GM23248 (cell line): ENCODE results near the gene UNC119B. TPM values are rescaled to one million over a fixed set of nuclear protein-coding genes. Genes with fewer than 3 reads are reported as not detected.

Experiments
- DNase-seq: peaks from one replicate; pipeline ENCODE4 v3.0.0-alpha.2; 2015
- H2AFZ ChIP-seq: fragments of 200-600 bp; sonication (generic); 2 replicates; pipeline ENCODE4 v1.6.1; 2016; ENCODE audit warnings: antibody characterized with exemption
- H3F3A ChIP-seq: fragments of 200-600 bp; sonication (generic); 2 replicates; pipeline ENCODE4 v1.6.1; 2016; ENCODE audit warnings: mild to moderate bottlenecking, antibody characterized with exemption, mixed run types; ENCODE audit not compliant: insufficient read depth
- H3K27ac ChIP-seq: fragments of 200-600 bp; sonication (generic); 2 replicates; pipeline ENCODE4 v1.5.1; 2016; ENCODE audit warnings: mild to moderate bottlenecking
- H3K27me3 ChIP-seq: fragments of 200-600 bp; sonication (generic); replicated peaks from 2 replicates; pipeline ENCODE4 v1.6.1; 2016; ENCODE audit warnings: mild to moderate bottlenecking; ENCODE audit not compliant: insufficient read depth
- H3K36me3 ChIP-seq: fragments of 200-600 bp; sonication (generic); 2 replicates; pipeline ENCODE4 v1.6.1; 2016; ENCODE audit warnings: low read depth, mild to moderate bottlenecking
- H3K4me1 ChIP-seq: fragments of 200-600 bp; sonication (generic); 2 replicates; pipeline ENCODE4 v1.6.1; 2016; ENCODE audit warnings: mild to moderate bottlenecking; ENCODE audit not compliant: insufficient read depth
- H3K4me2 ChIP-seq: fragments of 200-600 bp; sonication (generic); one replicate; pipeline ENCODE4 v1.6.1; 2016; ENCODE audit warnings: mild to moderate bottlenecking; ENCODE audit not compliant: unreplicated experiment
- H3K4me3 ChIP-seq: fragments of 200-600 bp; sonication (generic); 2 replicates; pipeline ENCODE4 v1.5.1; 2016; ENCODE audit warnings: mild to moderate bottlenecking
- H3K79me2 ChIP-seq: fragments of 200-600 bp; sonication (generic); 2 replicates; pipeline ENCODE4 v1.6.1; 2016; ENCODE audit warnings: mild to moderate bottlenecking; ENCODE audit not compliant: insufficient read depth
- H3K9ac ChIP-seq: fragments of 200-600 bp; sonication (generic); 2 replicates; pipeline ENCODE4 v1.6.1; 2016; ENCODE audit warnings: mild to moderate bottlenecking
- H3K9me2 ChIP-seq: fragments of 200-600 bp; sonication (generic); 2 replicates; pipeline ENCODE4 v1.6.1; 2016; ENCODE audit warnings: mixed run types, mild to moderate bottlenecking, moderate library complexity; ENCODE audit not compliant: insufficient read depth
- H3K9me3 ChIP-seq: fragments of 200-600 bp; sonication (generic); one replicate; pipeline ENCODE4 v1.6.1; 2017; ENCODE audit warnings: low read depth
- H4K20me1 ChIP-seq: fragments of 200-600 bp; sonication (generic); 2 replicates; pipeline ENCODE4 v1.6.0; 2016; ENCODE audit not compliant: insufficient read depth
- EZH2 ChIP-seq: fragments of 200-600 bp; sonication (generic); IDR thresholded peaks from 2 replicates; pipeline ENCODE4 v1.6.1; 2018; ENCODE audit warnings: antibody characterized with exemption, mild to moderate bottlenecking; ENCODE audit not compliant: insufficient read depth, poor library complexity, severe bottlenecking
- EZH2phosphoT487 ChIP-seq: fragments of 200-600 bp; sonication (generic); IDR thresholded peaks from 2 replicates; pipeline ENCODE4 v1.6.1; 2018; ENCODE audit warnings: antibody characterized with exemption, moderate library complexity, mild to moderate bottlenecking, low read depth; ENCODE audit not compliant: insufficient read depth
- WGBS, 2 experiments: methylation state at CpG; one replicate each; pipeline ENCODE4 v1.1.6; 2015 to 2017; ENCODE audit warnings: low lambda C conversion rate in 2 of 2, low coverage in 1 of 2; ENCODE audit errors: missing lambda C conversion rate in 2 of 2; 5-methylcytosine and 5-hydroxymethylcytosine counted together
- in situ Hi-C: fragments of 300-500 bp; cut with MboI; formaldehyde crosslinking; loops from 2 replicates; pipeline ENCODE4 v1.15.0; 2020
- polyA plus RNA-seq: library from polyadenylated mRNA; unstranded; fragments of >200 nt; fragmentation: Nextera tagmentation; extraction: Ambion mirVana; gene quantifications from 2 replicates; pipeline ENCODE4 v1.2.1, GENCODE V29; 2016
- total RNA-seq: library from RNA; depleted of rRNA; stranded (reverse); fragments of >200 nt; shearing (Covaris generic); gene quantifications from 2 replicates; pipeline ENCODE4 v1.2.3, GENCODE V29; 2014

Gene UNC119B
- total and polyA plus RNA-seq, 2 experiments from 2014 or later = 7.6 to 22.4 TPM

- no peak for DNase-seq
- Histone ChIP-seq H3K4me2 (no peak overlapping the region), H3K27me3 (no peaks in the 10 kb centered on the region), H3K36me3 (no peaks in the 10 kb centered on the region), H3K27ac (no peak overlapping the region), H4K20me1 (no peaks in the 10 kb centered on the region), H3F3A (no peaks in the 10 kb centered on the region), H2AFZ (no peak overlapping the region), H3K4me1 (no peaks in the 10 kb centered on the region), H3K4me3 (no peak overlapping the region), H3K9me2 (no peaks in the 10 kb centered on the region), H3K79me2 (no peaks in the 10 kb centered on the region), H3K9me3 (no peaks in the 10 kb centered on the region), H3K9ac (no peak overlapping the region)
- WGBS, 2 experiments = 86 to 90% methylated on average over 13 to 15 of the region's 15 CpGs
- in situ Hi-C loops = no loop called here
- TF ChIP-seq EZH2phosphoT487 = no peak
These were observed 30.6 kb downstream of the UNC119B start for GRCh38 chr12:120740871-120741270.

GRCh38 chr12:120741476-120742421 is 31.5 kb downstream of the UNC119B start:
- no peak overlapping the region for H3K4me3 ChIP-seq
- no peaks in the 10 kb centered on the region for H3K9me3 ChIP-seq
- in situ Hi-C loops = no loop called here
- H3K27ac ChIP-seq = no peak overlapping the region
- no peaks in the 10 kb centered on the region for H3K4me1 ChIP-seq
- H3K9me2 ChIP-seq = no peaks in the 10 kb centered on the region
- no peaks in the 10 kb centered on the region for H3K79me2 ChIP-seq
- no peaks in the 10 kb centered on the region for H3F3A ChIP-seq
- no peak for DNase-seq
- H2AFZ ChIP-seq = no peak overlapping the region
- H4K20me1 ChIP-seq = no peaks in the 10 kb centered on the region
- H3K36me3 ChIP-seq = no peaks in the 10 kb centered on the region
- 81 to 83% methylated on average over 31 to 33 of the region's 33 CpGs for WGBS, 2 experiments
- TF ChIP-seq EZH2 (no peak), EZH2phosphoT487 (no peak)
- no peak overlapping the region for H3K9ac ChIP-seq
- no peak overlapping the region for H3K4me2 ChIP-seq
- no peaks in the 10 kb centered on the region for H3K27me3 ChIP-seq

- in situ Hi-C loops = no loop called here
- TF ChIP-seq EZH2 = no peak
- TF ChIP-seq EZH2phosphoT487 = no peak
These were observed 34.8 kb downstream of the UNC119B start for GRCh38 chr12:120744922-120745493.

GRCh38 chr12:120748242-120748641 is 38.0 kb downstream of the UNC119B start:
- Histone ChIP-seq H3K9me2 (no peaks in the 10 kb centered on the region), H3K4me2 (no peak overlapping the region), H3K27ac (no peak overlapping the region), H3K4me1 (no peaks in the 10 kb centered on the region), H2AFZ (no peak overlapping the region), H3K4me3 (no peak overlapping the region), H3K27me3 (no peaks in the 10 kb centered on the region), H4K20me1 (no peaks in the 10 kb centered on the region), H3K9ac (no peak overlapping the region), H3F3A (no peaks in the 10 kb centered on the region), H3K79me2 (no peaks in the 10 kb centered on the region), H3K36me3 (no peaks in the 10 kb centered on the region), H3K9me3 (no peaks in the 10 kb centered on the region)
- no peak for DNase-seq
- in situ Hi-C loops = no loop called here
- 81 to 89% methylated on average over 7 of the region's 7 CpGs for WGBS, 2 experiments
- no peak for TF ChIP-seq EZH2
- no peak for TF ChIP-seq EZH2phosphoT487

More at GRCh38 chr12:120744922-120745493, 34.8 kb downstream of the UNC119B start:
- Histone ChIP-seq H2AFZ (no peak overlapping the region), H3K4me3 (no peak overlapping the region), H3K79me2 (no peaks in the 10 kb centered on the region), H4K20me1 (no peaks in the 10 kb centered on the region), H3K27ac (no peak overlapping the region), H3K9me3 (no peaks in the 10 kb centered on the region), H3K4me2 (no peak overlapping the region), H3K36me3 (no peaks in the 10 kb centered on the region), H3K9ac (no peak overlapping the region), H3K27me3 (no peaks in the 10 kb centered on the region), H3F3A (no peaks in the 10 kb centered on the region), H3K9me2 (no peaks in the 10 kb centered on the region), H3K4me1 (no peaks in the 10 kb centered on the region)
- 89 to 91% methylated on average over 15 of the region's 15 CpGs for WGBS, 2 experiments
- no peak for DNase-seq
